ENCODE measurements around the gene STRA6. TPM values are rescaled to one million over a fixed set of nuclear protein-coding genes. Genes with fewer than 3 reads are reported as not detected.

Gene STRA6
- total RNA-seq, 1 donor from 2014 or later, result 0.23 TPM

- Mint-ChIP-seq H3K9me3 (no peaks in the 10 kb centered on the region), H3K27ac (no peak overlapping the region), H3K4me3 (no peak overlapping the region), H3K27me3 (ENCODE audit: insufficient read depth) (peaks cover 10% of the 10 kb centered on the region), H3K36me3 (ENCODE audit: low read depth) (no peaks in the 10 kb centered on the region), H3K4me1 (ENCODE audit: low read depth) (no peaks in the 10 kb centered on the region)
- intact Hi-C loops (cut with micrococcal nuclease), result no loop called here
- DNase-seq (ENCODE audit: low spot score), result no peak
Measured at GRCh38 chr15:74209560-74209958, 7.0 kb upstream of the STRA6 start.

- Mint-ChIP-seq H3K36me3 (ENCODE audit: low read depth) (no peaks in the 10 kb centered on the region), H3K9me3 (no peaks in the 10 kb centered on the region), H3K4me3 (no peak overlapping the region), H3K27me3 (ENCODE audit: insufficient read depth) (peaks cover 10% of the 10 kb centered on the region), H3K27ac (no peak overlapping the region), H3K4me1 (ENCODE audit: low read depth) (no peaks in the 10 kb centered on the region)
- intact Hi-C loops (cut with micrococcal nuclease), result no loop called here
- DNase-seq (ENCODE audit: low spot score), result no peak
Measured at GRCh38 chr15:74208901-74209559, 6.4 kb upstream of the STRA6 start.

- intact Hi-C loops (cut with micrococcal nuclease), result no loop called here
- H3K4me3 Mint-ChIP-seq, result no peak overlapping the region
- no peak for DNase-seq (ENCODE audit: low spot score)
- peaks cover 10% of the 10 kb centered on the region for H3K27me3 Mint-ChIP-seq (ENCODE audit: insufficient read depth)
- no peaks in the 10 kb centered on the region for H3K4me1 Mint-ChIP-seq (ENCODE audit: low read depth)
- H3K9me3 Mint-ChIP-seq, result no peaks in the 10 kb centered on the region
- H3K27ac Mint-ChIP-seq, result no peak overlapping the region
- H3K36me3 Mint-ChIP-seq (ENCODE audit: low read depth), result no peaks in the 10 kb centered on the region
Measured at GRCh38 chr15:74208496-74208895, 5.9 kb upstream of the STRA6 start.

GRCh38 chr15:74207652-74208440 lies 5.3 kb upstream of the STRA6 start:
- Mint-ChIP-seq H3K4me1 (ENCODE audit: low read depth) (no peaks in the 10 kb centered on the region), H3K36me3 (ENCODE audit: low read depth) (no peaks in the 10 kb centered on the region), H3K27ac (no peak overlapping the region), H3K27me3 (ENCODE audit: insufficient read depth) (peaks cover 11% of the 10 kb centered on the region), H3K4me3 (no peak overlapping the region), H3K9me3 (no peaks in the 10 kb centered on the region)
- intact Hi-C loops (cut with micrococcal nuclease), result no loop called here
- no peak for DNase-seq (ENCODE audit: low spot score)

GRCh38 chr15:74206801-74207281 lies 4.3 kb upstream of the STRA6 start:
- peaks cover 11% of the 10 kb centered on the region for H3K27me3 Mint-ChIP-seq (ENCODE audit: insufficient read depth)
- H3K4me1 Mint-ChIP-seq (ENCODE audit: low read depth), result no peaks in the 10 kb centered on the region
- H3K27ac Mint-ChIP-seq, result no peak overlapping the region
- H3K36me3 Mint-ChIP-seq (ENCODE audit: low read depth), result no peaks in the 10 kb centered on the region
- no peaks in the 10 kb centered on the region for H3K9me3 Mint-ChIP-seq
- DNase-seq (ENCODE audit: low spot score), result no peak
- intact Hi-C loops (cut with micrococcal nuclease), result no loop called here
- no peak overlapping the region for H3K4me3 Mint-ChIP-seq

GRCh38 chr15:74205582-74205947 lies 3.0 kb upstream of the STRA6 start:
- Mint-ChIP-seq H3K36me3 (ENCODE audit: low read depth) (no peaks in the 10 kb centered on the region), H3K27me3 (ENCODE audit: insufficient read depth) (peaks cover 10% of the 10 kb centered on the region), H3K27ac (no peak overlapping the region), H3K4me3 (no peak overlapping the region), H3K9me3 (no peaks in the 10 kb centered on the region), H3K4me1 (ENCODE audit: low read depth) (no peaks in the 10 kb centered on the region)
- DNase-seq (ENCODE audit: low spot score), result no peak
- intact Hi-C loops (cut with micrococcal nuclease), result no loop called here

- intact Hi-C loops (cut with micrococcal nuclease), result no loop called here
- H3K27ac Mint-ChIP-seq, result no peak overlapping the region
- H3K9me3 Mint-ChIP-seq, result no peaks in the 10 kb centered on the region
- H3K4me3 Mint-ChIP-seq, result no peak overlapping the region
- no peaks in the 10 kb centered on the region for H3K4me1 Mint-ChIP-seq (ENCODE audit: low read depth)
- DNase-seq (ENCODE audit: low spot score), result no peak
- no peaks in the 10 kb centered on the region for H3K36me3 Mint-ChIP-seq (ENCODE audit: low read depth)
- peaks cover 7% of the 10 kb centered on the region for H3K27me3 Mint-ChIP-seq (ENCODE audit: insufficient read depth)
Measured at GRCh38 chr15:74203914-74204431, 1.4 kb upstream of the STRA6 start.

GRCh38 chr15:74201710-74202420 lies 722 bp downstream of the STRA6 start:
- no peak overlapping the region for H3K27ac Mint-ChIP-seq
- DNase-seq (ENCODE audit: low spot score), result no peak
- H3K4me1 Mint-ChIP-seq (ENCODE audit: low read depth), result no peaks in the 10 kb centered on the region
- H3K4me3 Mint-ChIP-seq, result no peak overlapping the region
- H3K27me3 Mint-ChIP-seq (ENCODE audit: insufficient read depth), result peaks cover 2% of the 10 kb centered on the region
- intact Hi-C loops (cut with micrococcal nuclease), result no loop called here
- H3K9me3 Mint-ChIP-seq, result no peaks in the 10 kb centered on the region
- no peaks in the 10 kb centered on the region for H3K36me3 Mint-ChIP-seq (ENCODE audit: low read depth)

- no peaks in the 10 kb centered on the region for H3K4me1 Mint-ChIP-seq (ENCODE audit: low read depth)
- DNase-seq (ENCODE audit: low spot score), result no peak
- H3K27ac Mint-ChIP-seq, result no peak overlapping the region
- H3K9me3 Mint-ChIP-seq, result no peaks in the 10 kb centered on the region
- H3K27me3 Mint-ChIP-seq (ENCODE audit: insufficient read depth), result peaks cover 2% of the 10 kb centered on the region
- no peak overlapping the region for H3K4me3 Mint-ChIP-seq
- no peaks in the 10 kb centered on the region for H3K36me3 Mint-ChIP-seq (ENCODE audit: low read depth)
- intact Hi-C loops (cut with micrococcal nuclease), result no loop called here
Measured at GRCh38 chr15:74200871-74201419, 1.6 kb downstream of the STRA6 start.

- Mint-ChIP-seq H3K4me1 (ENCODE audit: low read depth) (no peaks in the 10 kb centered on the region), H3K9me3 (no peaks in the 10 kb centered on the region), H3K4me3 (no peak overlapping the region), H3K27me3 (ENCODE audit: insufficient read depth) (peaks cover 2% of the 10 kb centered on the region), H3K36me3 (ENCODE audit: low read depth) (no peaks in the 10 kb centered on the region), H3K27ac (no peak overlapping the region)
- intact Hi-C loops (cut with micrococcal nuclease), result no loop called here
- no peak for DNase-seq (ENCODE audit: low spot score)
Measured at GRCh38 chr15:74200412-74200815, 2.2 kb downstream of the STRA6 start.

- Mint-ChIP-seq H3K4me1 (ENCODE audit: low read depth) (no peaks in the 10 kb centered on the region), H3K27me3 (ENCODE audit: insufficient read depth) (peaks cover 2% of the 10 kb centered on the region), H3K27ac (no peak overlapping the region), H3K4me3 (no peak overlapping the region), H3K36me3 (ENCODE audit: low read depth) (no peaks in the 10 kb centered on the region), H3K9me3 (no peaks in the 10 kb centered on the region)
- intact Hi-C loops (cut with micrococcal nuclease), result no loop called here
- no peak for DNase-seq (ENCODE audit: low spot score)
Measured at GRCh38 chr15:74199297-74199652, 3.3 kb downstream of the STRA6 start.

GRCh38 chr15:74197176-74197965 lies 5.2 kb downstream of the STRA6 start:
- Mint-ChIP-seq H3K4me1 (ENCODE audit: low read depth) (no peaks in the 10 kb centered on the region), H3K27ac (no peak overlapping the region), H3K9me3 (no peaks in the 10 kb centered on the region), H3K36me3 (ENCODE audit: low read depth) (no peaks in the 10 kb centered on the region), H3K27me3 (ENCODE audit: insufficient read depth) (no peaks in the 10 kb centered on the region), H3K4me3 (no peak overlapping the region)
- intact Hi-C loops (cut with micrococcal nuclease), result no loop called here
- no peak for DNase-seq (ENCODE audit: low spot score)

Data from activated T-helper 1 cell treated with anti-CD3 and anti-CD28 coated beads, Interleukin-12 subunit alpha, Interleukin-12 subunit beta, Interleukin-2, Interleukin-4 antibody, amounts not matched to agents 30 ng/mL and 10 ng/mL and 1 ng/mL, durations not matched to agents 14 hours and 24 hours and 36 hours (primary cell).